HepG2 (cell line): ENCODE measurements around the gene EARS2. TPM values are rescaled to one million over a fixed set of nuclear protein-coding genes. Genes with fewer than 3 reads are reported as not detected.

Source experiments
- AKNA ChIP-seq: sonication (generic); formaldehyde crosslinking; IDR thresholded peaks from 2 replicates; pipeline ENCODE4 v1.4.0; 2020; ENCODE audit warnings: missing genetic modification reagents, borderline replicate concordance
- CENPBD1 ChIP-seq: sonication (generic); formaldehyde crosslinking; IDR thresholded peaks from 2 replicates; pipeline ENCODE4 v1.8.0; 2022; ENCODE audit warnings: missing genetic modification reagents, low read depth, mild to moderate bottlenecking, borderline replicate concordance
- HBP1 ChIP-seq: IDR thresholded peaks from 2 replicates; pipeline ENCODE4 v1.6.1; 2016; ENCODE audit warnings: low read depth, control low read depth
- HIC2 ChIP-seq: sonication (generic); formaldehyde crosslinking; IDR thresholded peaks from 2 replicates; pipeline ENCODE4 v1.9.0; 2022; ENCODE audit warnings: low read depth, missing genetic modification reagents
- IKZF5 ChIP-seq: IDR thresholded peaks from 2 replicates; pipeline ENCODE4 v1.6.1; 2018; ENCODE audit warnings: missing genetic modification reagents, mild to moderate bottlenecking, missing compliant biosample characterization
- KLF13 ChIP-seq: sonication (generic); formaldehyde crosslinking; IDR thresholded peaks from 2 replicates; pipeline ENCODE4 v1.4.0; 2020; ENCODE audit warnings: mild to moderate bottlenecking, missing genetic modification reagents
- MIER3 ChIP-seq: IDR thresholded peaks from 2 replicates; pipeline ENCODE4 v1.6.1; 2016; ENCODE audit warnings: missing compliant biosample characterization, borderline replicate concordance
- SIX1 ChIP-seq: sonication (generic); formaldehyde crosslinking; IDR thresholded peaks from 2 replicates; pipeline ENCODE4 v1.4.0; 2020; ENCODE audit warnings: missing genetic modification reagents, borderline replicate concordance
- SKIL ChIP-seq: sonication (generic); formaldehyde crosslinking; IDR thresholded peaks from 2 replicates; pipeline ENCODE4 v1.8.0; 2022; ENCODE audit warnings: missing genetic modification reagents, mild to moderate bottlenecking, moderate library complexity, borderline replicate concordance
- SMYD3 ChIP-seq: sonication (generic); formaldehyde crosslinking; IDR thresholded peaks from 2 replicates; pipeline ENCODE4 v1.8.1; 2023; ENCODE audit warnings: mild to moderate bottlenecking, missing genetic modification reagents
- TFDP1 ChIP-seq: IDR thresholded peaks from 2 replicates; pipeline ENCODE4 v1.6.1; 2016; ENCODE audit warnings: missing compliant biosample characterization, missing genetic modification reagents, borderline replicate concordance
- THAP11 ChIP-seq: IDR thresholded peaks from 2 replicates; pipeline ENCODE4 v1.6.1; 2016; ENCODE audit warnings: missing biosample characterization, missing genetic modification reagents
- ZNF225 ChIP-seq: sonication (generic); formaldehyde crosslinking; IDR thresholded peaks from 2 replicates; pipeline ENCODE4 v1.4.0; 2020; ENCODE audit warnings: mild to moderate bottlenecking, missing genetic modification reagents
- ZNF30 ChIP-seq: sonication (generic); formaldehyde crosslinking; IDR thresholded peaks from 2 replicates; pipeline ENCODE4 v1.5.0; 2020; ENCODE audit warnings: mild to moderate bottlenecking, missing genetic modification reagents
- polyA plus RNA-seq, 8 experiments: library from polyadenylated mRNA; depleted of rRNA in 3 of 8; stranded (reverse) in 7 of 8; unstranded in 1 of 8; fragments of >200 nt; fragmentation: Illumina TruSeq in 4 of 8; extraction: Trizol in 4 of 8; gene quantifications; 2 replicates each; pipeline versions ENCODE4 v1.2.1 to v1.2.3, GENCODE V29; 2011 to 2016; ENCODE audit warnings: low read depth in 4 of 8, missing spikeins in 1 of 8, mixed read lengths in 1 of 8; ENCODE audit not compliant: insufficient read depth in 1 of 8
- total RNA-seq, 5 experiments: library from RNA; depleted of rRNA; stranded (reverse); fragments of >200 nt; fragmentation: Illumina TruSeq; extraction: Trizol; gene quantifications; 2 replicates each; pipeline ENCODE4 v1.2.3, GENCODE V29; 2016; ENCODE audit warnings: low read depth in 1 of 5

EARS2 gene
- total and polyA plus RNA-seq, 2 of the 13 experiments (the other 11 are each of a cell fraction or from before 2014, with no cell fraction given), result 49.4 to 80.4 TPM

- 0 out of 2 replicates have a peak, but pooled peaks have one; percentile 56 for TF ChIP-seq ZNF225 (CRISPR knock-in tag)
- TF ChIP-seq ZNF30 (CRISPR knock-in tag), result no peak
- TF ChIP-seq SMYD3, result peak; percentile 91
- peak; percentile 80; the same call in 1 of the 2 replicates for TF ChIP-seq SIX1 (CRISPR knock-in tag)
- TF ChIP-seq HBP1, result peak; percentile 69; the same call in 1 of the 2 replicates
- TF ChIP-seq KLF13 (CRISPR knock-in tag), result no peak
- peak; percentile 99 for TF ChIP-seq MIER3 (CRISPR knock-in tag)
- peak; percentile 90 for TF ChIP-seq THAP11 (CRISPR knock-in tag)
- TF ChIP-seq IKZF5 (CRISPR knock-in tag), result peak; percentile 100
- no peak for TF ChIP-seq CENPBD1 (CRISPR knock-in tag)
- TF ChIP-seq SKIL (CRISPR knock-in tag), result peak; percentile 92
- peak; percentile 25; the same call in 1 of the 2 replicates for TF ChIP-seq TFDP1 (CRISPR knock-in tag)
- no peak; the same call in 1 of the 2 replicates for TF ChIP-seq HIC2 (CRISPR knock-in tag)
- no peak for TF ChIP-seq AKNA
These were observed 16.9 kb downstream of the EARS2 start (continued) for GRCh38 chr16:23539984-23540816.
